Keratinocyte (primary cell): ENCODE data around the gene ADCYAP1R1. TPM values are rescaled to one million over a fixed set of nuclear protein-coding genes. Genes with fewer than 3 reads are reported as not detected.

ENCODE experiments used
- DNase-seq: peaks from one replicate; pipeline ENCODE4 v3.0.0-alpha.2; 2011; ENCODE audit warnings: low read depth, missing footprints, low spot score
- FAIRE-seq: peaks from 2 replicates; lab custom pipeline; 2011; peaks lifted over from hg19 to GRCh38; lab: Jason Lieb, UNC
- H2AFZ ChIP-seq: 2 replicates; pipeline ENCODE4 v1.6.0; 2012; ENCODE audit warnings: low read length, control low read depth, inconsistent platforms; ENCODE audit not compliant: control insufficient read depth
- H3K27ac ChIP-seq: 2 replicates; pipeline ENCODE4 v1.5.1; 2011; ENCODE audit warnings: low read length; ENCODE audit not compliant: control insufficient read depth, insufficient read depth
- H3K27me3 ChIP-seq: 3 replicates; pipeline ENCODE4 v1.6.0; 2011; ENCODE audit warnings: low read length; ENCODE audit not compliant: control insufficient read depth, insufficient read depth; ENCODE audit errors: extremely low read depth
- H3K36me3 ChIP-seq, 2 experiments: 2 replicates in 1 of 2; 3 replicates in 1 of 2; pipeline ENCODE4 v1.5.1; 2011; ENCODE audit warnings: low read length in 2 of 2, mild to moderate bottlenecking in 1 of 2; ENCODE audit not compliant: control insufficient read depth in 2 of 2, insufficient read depth in 2 of 2; ENCODE audit errors: extremely low read depth in 1 of 2
- H3K4me1 ChIP-seq: 3 replicates; pipeline ENCODE4 v1.5.1; 2011; ENCODE audit warnings: low read length; ENCODE audit not compliant: control insufficient read depth, insufficient read depth; ENCODE audit errors: extremely low read depth
- H3K4me2 ChIP-seq: 3 replicates; pipeline ENCODE4 v1.6.0; 2011; ENCODE audit warnings: low read depth, low read length; ENCODE audit not compliant: control insufficient read depth, insufficient read depth; ENCODE audit errors: extremely low read depth
- H3K4me3 ChIP-seq, 3 experiments: fragments of 200-600 bp in 1 of 3; sonication (generic) in 1 of 3; 2 replicates in 2 of 3; 3 replicates in 1 of 3; pipeline ENCODE4 v1.5.1; 2011 to 2016; ENCODE audit warnings: low read length in 3 of 3, mild to moderate bottlenecking in 3 of 3, control low read depth in 2 of 3, inconsistent platforms in 1 of 3, low read depth in 1 of 3, mixed read lengths in 1 of 3, mixed run types in 1 of 3, moderate library complexity in 1 of 3; ENCODE audit not compliant: control insufficient read depth in 2 of 3, insufficient read depth in 2 of 3; ENCODE audit errors: extremely low read depth in 1 of 3
- H3K79me2 ChIP-seq: 2 replicates; pipeline ENCODE4 v1.6.0; 2012; ENCODE audit warnings: low read length; ENCODE audit not compliant: control insufficient read depth, insufficient read depth
- H3K9ac ChIP-seq: 3 replicates; pipeline ENCODE4 v1.6.0; 2011; ENCODE audit warnings: low read length; ENCODE audit not compliant: control insufficient read depth, insufficient read depth; ENCODE audit errors: extremely low read depth
- H3K9me1 ChIP-seq: 3 replicates; pipeline ENCODE4 v1.6.0; 2011; ENCODE audit warnings: low read length; ENCODE audit not compliant: control insufficient read depth, insufficient read depth; ENCODE audit errors: extremely low read depth
- H3K9me3 ChIP-seq: 2 replicates; pipeline ENCODE4 v1.5.1; 2012; ENCODE audit warnings: low read depth, low read length; ENCODE audit not compliant: control insufficient read depth
- H4K20me1 ChIP-seq: 3 replicates; pipeline ENCODE4 v1.6.0; 2011; ENCODE audit warnings: low read length; ENCODE audit not compliant: control insufficient read depth, insufficient read depth; ENCODE audit errors: extremely low read depth
- EZH2 ChIP-seq: IDR thresholded peaks from one replicate; pipeline ENCODE4 v1.6.1; 2012; ENCODE audit warnings: inconsistent platforms, mild to moderate bottlenecking, low read length, moderate library complexity
- dilution Hi-C: fragments of 300-500 bp; cut with MboI; formaldehyde crosslinking; loops from one replicate; pipeline ENCODE4 v1.7.0; 2020; ENCODE audit warnings: low sequenced_read_pairs; ENCODE audit not compliant: extremely low pct_ligation_motif_present
- polyA plus RNA-seq, 5 experiments: library from polyadenylated mRNA; depleted of rRNA in 3 of 5; stranded (reverse) in 3 of 5; stranded (forward) in 1 of 5; unstranded in 1 of 5; fragments of >200 nt; gene quantifications; 1 replicate in 1 of 5; 2 replicates in 3 of 5; 3 replicates in 1 of 5; pipeline versions ENCODE4 v1.2.1 to v1.2.3, GENCODE V29; 2011 to 2012; ENCODE audit warnings: missing spikeins in 2 of 5, low read depth in 1 of 5, low replicate concordance in 1 of 5
- TF ChIP-seq, protein P1 (sequence below), 3 experiments: IDR thresholded peaks in 1 of 3; conservative IDR thresholded peaks in 1 of 3; optimal IDR thresholded peaks in 1 of 3; 2 replicates in 2 of 3; 3 replicates in 1 of 3; pipeline versions ENCODE3 to v1.5.1; 2011; ENCODE audit warnings: low read length in 3 of 3, mild to moderate bottlenecking in 3 of 3, moderate library complexity in 2 of 3, control low read depth in 1 of 3, inconsistent platforms in 1 of 3; ENCODE audit not compliant: insufficient read depth in 2 of 3; ENCODE audit errors: extremely low read depth in 1 of 3

The ADCYAP1R1 gene
- polyA plus RNA-seq, 1 donor (not counting 4 experiments of a cell fraction or from before 2014, with no cell fraction given): not detected

DNA sequence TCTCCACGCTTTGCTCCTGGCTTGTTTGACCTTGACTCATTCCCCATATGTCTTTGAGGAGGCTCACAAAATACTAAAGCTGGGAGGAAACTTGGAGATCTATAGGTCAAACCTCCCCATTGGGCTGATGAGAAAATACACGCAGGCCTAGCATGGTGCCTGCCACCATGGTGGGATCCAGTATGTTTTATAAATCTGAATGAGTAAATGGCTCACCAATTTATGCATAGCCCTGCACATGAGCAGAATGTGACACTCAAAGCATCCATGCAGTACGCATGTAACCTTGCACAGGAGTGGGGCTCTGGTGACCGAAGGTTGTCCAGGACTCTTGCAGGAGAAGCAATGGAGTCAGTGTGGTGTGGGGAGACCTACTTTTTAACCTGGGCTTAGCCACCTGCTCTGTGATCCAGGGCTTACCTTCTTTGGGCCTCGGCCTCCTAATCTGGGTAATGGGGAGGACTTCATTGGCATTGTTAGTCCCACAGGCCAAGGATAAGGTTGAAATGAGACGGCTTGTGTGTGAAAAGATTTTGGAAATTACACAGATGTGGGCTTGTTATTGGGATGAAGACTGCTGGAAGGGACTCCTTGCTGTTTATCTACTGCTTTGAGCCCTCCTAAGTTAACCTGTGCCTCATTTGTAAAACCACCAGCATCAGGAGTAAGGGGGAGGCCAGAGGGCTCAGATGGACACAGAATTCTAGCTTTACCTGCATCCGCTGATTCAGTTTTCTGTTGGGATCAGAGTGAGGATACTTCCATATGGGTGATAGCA is 58.4 kb downstream of the ADCYAP1R1 start:
- Histone ChIP-seq H3K79me2 (no peaks in the 10 kb centered on the region), H3K36me3 (no peaks in the 10 kb centered on the region), H3K4me1 (no peaks in the 10 kb centered on the region), H4K20me1 (no peaks in the 10 kb centered on the region), H3K9ac (no peak overlapping the region), H3K27me3 (no peaks in the 10 kb centered on the region), H3K27ac (no peak overlapping the region), H3K9me1 (no peaks in the 10 kb centered on the region), H2AFZ (no peak overlapping the region), H3K4me2 (no peak overlapping the region), H3K4me3 (no peak overlapping the region), H3K9me3 (no peaks in the 10 kb centered on the region)
- dilution Hi-C loops: loop anchor here (25.0 kb wide), 2 partner anchors 123 to 298 kb away; no protein-coding TSS in a partner anchor
- FAIRE-seq (no peak), DNase-seq (no peak)
- no peak for TF ChIP-seq EZH2
- TF ChIP-seq, protein P1, sequence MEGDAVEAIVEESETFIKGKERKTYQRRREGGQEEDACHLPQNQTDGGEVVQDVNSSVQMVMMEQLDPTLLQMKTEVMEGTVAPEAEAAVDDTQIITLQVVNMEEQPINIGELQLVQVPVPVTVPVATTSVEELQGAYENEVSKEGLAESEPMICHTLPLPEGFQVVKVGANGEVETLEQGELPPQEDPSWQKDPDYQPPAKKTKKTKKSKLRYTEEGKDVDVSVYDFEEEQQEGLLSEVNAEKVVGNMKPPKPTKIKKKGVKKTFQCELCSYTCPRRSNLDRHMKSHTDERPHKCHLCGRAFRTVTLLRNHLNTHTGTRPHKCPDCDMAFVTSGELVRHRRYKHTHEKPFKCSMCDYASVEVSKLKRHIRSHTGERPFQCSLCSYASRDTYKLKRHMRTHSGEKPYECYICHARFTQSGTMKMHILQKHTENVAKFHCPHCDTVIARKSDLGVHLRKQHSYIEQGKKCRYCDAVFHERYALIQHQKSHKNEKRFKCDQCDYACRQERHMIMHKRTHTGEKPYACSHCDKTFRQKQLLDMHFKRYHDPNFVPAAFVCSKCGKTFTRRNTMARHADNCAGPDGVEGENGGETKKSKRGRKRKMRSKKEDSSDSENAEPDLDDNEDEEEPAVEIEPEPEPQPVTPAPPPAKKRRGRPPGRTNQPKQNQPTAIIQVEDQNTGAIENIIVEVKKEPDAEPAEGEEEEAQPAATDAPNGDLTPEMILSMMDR (optimal IDR thresholded peaks at IDR 0.05 in 1 of 3, IDR thresholded peaks at IDR 0.05 in 1 of 3, conservative IDR thresholded peaks at IDR 0.05 in 1 of 3; ENCODE audit: extremely low read depth in 1 of 3, insufficient read depth in 2 of 3, low read length in 3 of 3): no peak

GRCh38 chr7:31111109-31111451 is 59.0 kb downstream of the ADCYAP1R1 start:
- H3K9ac ChIP-seq: no peak overlapping the region
- H3K79me2 ChIP-seq: no peaks in the 10 kb centered on the region
- H3K9me3 ChIP-seq: no peaks in the 10 kb centered on the region
- no peaks in the 10 kb centered on the region for H3K9me1 ChIP-seq
- FAIRE-seq: no peak
- DNase-seq: no peak
- no peaks in the 10 kb centered on the region for H4K20me1 ChIP-seq
- no peak overlapping the region for H2AFZ ChIP-seq
- H3K4me1 ChIP-seq: no peaks in the 10 kb centered on the region
- H3K27me3 ChIP-seq: no peaks in the 10 kb centered on the region
- no peak overlapping the region for H3K27ac ChIP-seq
- no peak overlapping the region for H3K4me3 ChIP-seq
- no peaks in the 10 kb centered on the region for H3K36me3 ChIP-seq
- no peak overlapping the region for H3K4me2 ChIP-seq
- TF ChIP-seq EZH2: no peak
- TF ChIP-seq, protein P1 (optimal IDR thresholded peaks at IDR 0.05 in 1 of 3, IDR thresholded peaks at IDR 0.05 in 1 of 3, conservative IDR thresholded peaks at IDR 0.05 in 1 of 3; ENCODE audit: extremely low read depth in 1 of 3, insufficient read depth in 2 of 3, low read length in 3 of 3): no peak
- dilution Hi-C loops: loop anchor here (25.0 kb wide), 2 partner anchors 124 to 299 kb away; no protein-coding TSS in a partner anchor
